HepG2 (cell line): ENCODE data around the gene PALMD. TPM values are rescaled to one million over a fixed set of nuclear protein-coding genes. Genes with fewer than 3 reads are reported as not detected.
A peak's percentile ranks its signal among the peaks of the same experiment; 100 is the strongest.

ENCODE experiments used
- EP300 ChIP-seq, 3 experiments: sonication (generic) in 1 of 3; formaldehyde crosslinking in 1 of 3; IDR thresholded peaks; 2 replicates each; pipeline versions ENCODE4 v1.5.1 to v1.6.1; 2011 to 2020; ENCODE audit warnings: low read depth in 2 of 3, low read length in 2 of 3, borderline replicate concordance in 1 of 3, improper control_type of control experiment in 1 of 3, mild to moderate bottlenecking in 1 of 3, missing genetic modification reagents in 1 of 3, moderate library complexity in 1 of 3
- KAT8 ChIP-seq: IDR thresholded peaks from 2 replicates; pipeline ENCODE4 v1.6.1; 2016; ENCODE audit warnings: missing genetic modification reagents, missing compliant biosample characterization
- KLF13 ChIP-seq: sonication (generic); formaldehyde crosslinking; IDR thresholded peaks from 2 replicates; pipeline ENCODE4 v1.4.0; 2020; ENCODE audit warnings: mild to moderate bottlenecking, missing genetic modification reagents
- NR2F6 ChIP-seq, 2 experiments: IDR thresholded peaks; 2 replicates each; pipeline ENCODE4 v1.6.1; 2016; ENCODE audit warnings: antibody characterized with exemption in 1 of 2, mild to moderate bottlenecking in 1 of 2
- NRL ChIP-seq: sonication (generic); formaldehyde crosslinking; IDR thresholded peaks from 2 replicates; pipeline ENCODE4 v1.5.0; 2020; ENCODE audit warnings: missing genetic modification reagents, mild to moderate bottlenecking, moderate library complexity, borderline replicate concordance
- REL ChIP-seq: sonication (generic); formaldehyde crosslinking; conservative IDR thresholded peaks from 2 replicates; pipeline ENCODE4 v1.8.0; 2022; ENCODE audit warnings: mild to moderate bottlenecking, missing genetic modification reagents, moderate library complexity
- SRSF1 ChIP-seq: fragments of 200-400 bp; formaldehyde crosslinking; optimal IDR thresholded peaks from 2 replicates; pipeline ENCODE3; 2017; ENCODE audit warnings: mild to moderate bottlenecking, low read depth, low read length, moderate library complexity
- STAT5B ChIP-seq: sonication (generic); formaldehyde crosslinking; IDR thresholded peaks from 2 replicates; pipeline ENCODE4 v1.4.0; 2020; ENCODE audit warnings: missing genetic modification reagents
- TAF1 ChIP-seq: sonication (generic); formaldehyde crosslinking; IDR thresholded peaks from 2 replicates; pipeline ENCODE4 v1.4.0; 2020; ENCODE audit warnings: missing genetic modification reagents
- ZNF124 ChIP-seq: sonication (generic); formaldehyde crosslinking; IDR thresholded peaks from 2 replicates; pipeline ENCODE4 v1.4.0; 2020; ENCODE audit warnings: missing genetic modification reagents
- ZNF24 ChIP-seq: fragments of 450-650 bp; IDR thresholded peaks from 2 replicates; pipeline ENCODE4 v1.6.1; 2017; ENCODE audit warnings: antibody characterized with exemption, mild to moderate bottlenecking
- ZNF577 ChIP-seq: sonication (generic); formaldehyde crosslinking; IDR thresholded peaks from 2 replicates; pipeline ENCODE4 v1.4.0; 2020; ENCODE audit warnings: mild to moderate bottlenecking, low read depth, missing genetic modification reagents, borderline replicate concordance
- ZNF652 ChIP-seq: IDR thresholded peaks from 2 replicates; pipeline ENCODE4 v1.6.1; 2016; ENCODE audit warnings: low read depth, borderline replicate concordance
- polyA plus RNA-seq, 8 experiments: library from polyadenylated mRNA; depleted of rRNA in 3 of 8; stranded (reverse) in 7 of 8; unstranded in 1 of 8; fragments of >200 nt; fragmentation: Illumina TruSeq in 4 of 8; extraction: Trizol in 4 of 8; gene quantifications; 2 replicates each; pipeline versions ENCODE4 v1.2.1 to v1.2.3, GENCODE V29; 2011 to 2016; ENCODE audit warnings: low read depth in 4 of 8, missing spikeins in 1 of 8, mixed read lengths in 1 of 8; ENCODE audit not compliant: insufficient read depth in 1 of 8
- total RNA-seq, 5 experiments: library from RNA; depleted of rRNA; stranded (reverse); fragments of >200 nt; fragmentation: Illumina TruSeq; extraction: Trizol; gene quantifications; 2 replicates each; pipeline ENCODE4 v1.2.3, GENCODE V29; 2016; ENCODE audit warnings: low read depth in 1 of 5
- TF ChIP-seq, protein P1 (sequence below): sonication (generic); formaldehyde crosslinking; IDR thresholded peaks from 2 replicates; pipeline ENCODE4 v1.4.0; 2020; ENCODE audit warnings: missing genetic modification reagents
- TF ChIP-seq, protein P2 (sequence below): sonication (generic); formaldehyde crosslinking; conservative IDR thresholded peaks from 2 replicates; pipeline ENCODE4 v1.4.0; 2020; ENCODE audit warnings: missing genetic modification reagents
- TF ChIP-seq, protein P3 (sequence below): fragments of 450-650 bp; IDR thresholded peaks from 2 replicates; pipeline ENCODE4 v1.6.1; 2016

PALMD gene
- total and polyA plus RNA-seq, 2 of the 13 experiments (the other 11 are each of a cell fraction or from before 2014, with no cell fraction given), result 5.5 to 31.1 TPM

DNA sequence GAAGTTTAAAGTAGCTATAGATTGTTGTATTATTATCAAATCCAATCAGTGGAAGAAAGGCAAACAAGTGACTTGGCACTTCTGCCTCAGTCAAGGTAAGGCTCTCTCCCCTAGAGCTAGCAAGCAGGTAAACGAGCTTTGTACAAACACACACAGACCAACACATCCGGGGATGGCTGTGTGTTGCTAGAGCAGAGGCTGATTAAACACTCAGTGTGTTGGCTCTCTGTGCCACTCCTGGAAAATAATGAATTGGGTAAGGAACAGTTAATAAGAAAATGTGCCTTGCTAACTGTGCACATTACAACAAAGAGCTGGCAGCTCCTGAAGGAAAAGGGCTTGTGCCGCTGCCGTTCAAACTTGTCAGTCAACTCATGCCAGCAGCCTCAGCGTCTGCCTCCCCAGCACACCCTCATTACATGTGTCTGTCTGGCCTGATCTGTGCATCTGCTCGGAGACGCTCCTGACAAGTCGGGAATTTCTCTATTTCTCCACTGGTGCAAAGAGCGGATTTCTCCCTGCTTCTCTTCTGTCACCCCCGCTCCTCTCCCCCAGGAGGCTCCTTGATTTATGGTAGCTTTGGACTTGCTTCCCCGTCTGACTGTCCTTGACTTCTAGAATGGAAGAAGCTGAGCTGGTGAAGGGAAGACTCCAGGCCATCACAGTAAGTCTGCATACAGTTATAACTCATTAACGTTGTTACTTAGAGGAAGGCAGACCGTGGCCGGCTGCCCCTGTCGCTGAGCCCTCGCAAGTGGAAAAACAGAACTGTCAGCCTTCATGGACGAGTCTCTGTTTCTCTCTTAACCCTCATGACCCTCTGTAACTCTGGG, at the start of gene PALMD (continued):
- TF ChIP-seq NR2F6 (IDR thresholded peaks at IDR 0.05) (no peak), NR2F6 (CRISPR knock-in tag; IDR thresholded peaks at IDR 0.05) (no peak), ZNF577 (no peak), TAF1 (CRISPR knock-in tag) (peak; percentile 67), ZNF24 (no peak), KAT8 (CRISPR knock-in tag) (no peak), REL (no peak), KLF13 (no peak), ZNF124 (no peak), ZNF652 (CRISPR knock-in tag) (peak; percentile 55; the same call in 1 of the 2 replicates), STAT5B (CRISPR knock-in tag) (no peak), NRL (CRISPR knock-in tag) (no peak), EP300 (IDR thresholded peaks at IDR 0.05; ENCODE audit: low read depth in 2 of 2, low read length in 2 of 2) (no peak), EP300 (CRISPR knock-in tag; IDR thresholded peaks at IDR 0.05; ENCODE audit: borderline replicate concordance) (no peak), SRSF1 (no peak)
- TF ChIP-seq, protein P1, sequence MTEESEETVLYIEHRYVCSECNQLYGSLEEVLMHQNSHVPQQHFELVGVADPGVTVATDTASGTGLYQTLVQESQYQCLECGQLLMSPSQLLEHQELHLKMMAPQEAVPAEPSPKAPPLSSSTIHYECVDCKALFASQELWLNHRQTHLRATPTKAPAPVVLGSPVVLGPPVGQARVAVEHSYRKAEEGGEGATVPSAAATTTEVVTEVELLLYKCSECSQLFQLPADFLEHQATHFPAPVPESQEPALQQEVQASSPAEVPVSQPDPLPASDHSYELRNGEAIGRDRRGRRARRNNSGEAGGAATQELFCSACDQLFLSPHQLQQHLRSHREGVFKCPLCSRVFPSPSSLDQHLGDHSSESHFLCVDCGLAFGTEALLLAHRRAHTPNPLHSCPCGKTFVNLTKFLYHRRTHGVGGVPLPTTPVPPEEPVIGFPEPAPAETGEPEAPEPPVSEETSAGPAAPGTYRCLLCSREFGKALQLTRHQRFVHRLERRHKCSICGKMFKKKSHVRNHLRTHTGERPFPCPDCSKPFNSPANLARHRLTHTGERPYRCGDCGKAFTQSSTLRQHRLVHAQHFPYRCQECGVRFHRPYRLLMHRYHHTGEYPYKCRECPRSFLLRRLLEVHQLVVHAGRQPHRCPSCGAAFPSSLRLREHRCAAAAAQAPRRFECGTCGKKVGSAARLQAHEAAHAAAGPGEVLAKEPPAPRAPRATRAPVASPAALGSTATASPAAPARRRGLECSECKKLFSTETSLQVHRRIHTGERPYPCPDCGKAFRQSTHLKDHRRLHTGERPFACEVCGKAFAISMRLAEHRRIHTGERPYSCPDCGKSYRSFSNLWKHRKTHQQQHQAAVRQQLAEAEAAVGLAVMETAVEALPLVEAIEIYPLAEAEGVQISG, result peak; percentile 57; the same call in 1 of the 2 replicates
- TF ChIP-seq, protein P2, sequence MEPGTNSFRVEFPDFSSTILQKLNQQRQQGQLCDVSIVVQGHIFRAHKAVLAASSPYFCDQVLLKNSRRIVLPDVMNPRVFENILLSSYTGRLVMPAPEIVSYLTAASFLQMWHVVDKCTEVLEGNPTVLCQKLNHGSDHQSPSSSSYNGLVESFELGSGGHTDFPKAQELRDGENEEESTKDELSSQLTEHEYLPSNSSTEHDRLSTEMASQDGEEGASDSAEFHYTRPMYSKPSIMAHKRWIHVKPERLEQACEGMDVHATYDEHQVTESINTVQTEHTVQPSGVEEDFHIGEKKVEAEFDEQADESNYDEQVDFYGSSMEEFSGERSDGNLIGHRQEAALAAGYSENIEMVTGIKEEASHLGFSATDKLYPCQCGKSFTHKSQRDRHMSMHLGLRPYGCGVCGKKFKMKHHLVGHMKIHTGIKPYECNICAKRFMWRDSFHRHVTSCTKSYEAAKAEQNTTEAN (CRISPR knock-in tag), result no peak
- TF ChIP-seq, protein P3, sequence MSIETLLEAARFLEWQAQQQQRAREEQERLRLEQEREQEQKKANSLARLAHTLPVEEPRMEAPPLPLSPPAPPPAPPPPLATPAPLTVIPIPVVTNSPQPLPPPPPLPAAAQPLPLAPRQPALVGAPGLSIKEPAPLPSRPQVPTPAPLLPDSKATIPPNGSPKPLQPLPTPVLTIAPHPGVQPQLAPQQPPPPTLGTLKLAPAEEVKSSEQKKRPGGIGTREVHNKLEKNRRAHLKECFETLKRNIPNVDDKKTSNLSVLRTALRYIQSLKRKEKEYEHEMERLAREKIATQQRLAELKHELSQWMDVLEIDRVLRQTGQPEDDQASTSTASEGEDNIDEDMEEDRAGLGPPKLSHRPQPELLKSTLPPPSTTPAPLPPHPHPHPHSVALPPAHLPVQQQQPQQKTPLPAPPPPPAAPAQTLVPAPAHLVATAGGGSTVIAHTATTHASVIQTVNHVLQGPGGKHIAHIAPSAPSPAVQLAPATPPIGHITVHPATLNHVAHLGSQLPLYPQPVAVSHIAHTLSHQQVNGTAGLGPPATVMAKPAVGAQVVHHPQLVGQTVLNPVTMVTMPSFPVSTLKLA, result no peak
